Uterus (tissue), 2 donors: ENCODE results near the gene ZFPL1.

ENCODE experiments used
- POLR2A ChIP-seq, 2 donors: fragments of 450-650 bp; IDR thresholded peaks; one replicate each; pipeline ENCODE4 v1.6.1; 2016; ENCODE audit warnings: antibody characterized with exemption in 2 of 2, mild to moderate bottlenecking in 1 of 2, moderate library complexity in 1 of 2
- TF ChIP-seq, protein P1 (sequence below), 4 experiments: fragments of 200-600 bp in 2 of 4; fragments of 450-650 bp in 2 of 4; sonication (generic) in 2 of 4; IDR thresholded peaks; one replicate each; pipeline ENCODE4 v1.5.1; 2016 to 2019; ENCODE audit warnings: antibody characterized with exemption in 4 of 4, mild to moderate bottlenecking in 2 of 4, moderate library complexity in 1 of 4

DNA sequence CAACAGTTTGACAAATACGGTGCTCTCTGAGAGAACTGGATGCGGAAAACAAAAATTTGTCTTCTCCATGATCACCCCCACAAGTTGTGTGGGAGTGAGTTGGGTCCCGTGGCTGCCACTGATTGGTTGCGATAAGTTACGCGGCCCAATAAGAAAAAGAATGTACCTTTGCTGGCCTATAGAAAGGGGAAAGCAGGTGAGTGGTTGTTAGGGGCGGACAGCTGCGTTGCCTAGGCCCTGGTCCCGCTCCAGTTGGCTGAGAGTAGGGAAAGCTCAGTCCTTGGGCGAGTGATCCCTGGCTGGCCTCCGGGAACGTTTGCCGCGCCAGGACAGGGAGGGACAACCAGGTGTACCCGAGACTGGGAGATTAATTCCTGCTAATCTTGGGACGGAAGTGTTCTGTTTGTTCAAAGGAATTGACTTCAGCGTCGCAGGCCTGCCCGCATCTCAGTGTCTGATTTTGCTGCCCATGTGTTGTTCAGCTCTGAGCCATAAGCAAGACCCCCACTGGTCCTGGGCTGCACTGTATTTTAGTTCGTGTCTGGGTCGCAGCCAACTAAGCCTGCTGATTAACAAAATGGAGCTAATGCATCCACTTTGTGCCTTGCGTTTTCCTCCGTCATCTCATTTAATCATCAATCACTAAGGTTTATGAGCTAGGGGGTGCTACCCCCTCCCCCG, 51.1 kb downstream of the ZFPL1 start:
- TF ChIP-seq, protein P1, sequence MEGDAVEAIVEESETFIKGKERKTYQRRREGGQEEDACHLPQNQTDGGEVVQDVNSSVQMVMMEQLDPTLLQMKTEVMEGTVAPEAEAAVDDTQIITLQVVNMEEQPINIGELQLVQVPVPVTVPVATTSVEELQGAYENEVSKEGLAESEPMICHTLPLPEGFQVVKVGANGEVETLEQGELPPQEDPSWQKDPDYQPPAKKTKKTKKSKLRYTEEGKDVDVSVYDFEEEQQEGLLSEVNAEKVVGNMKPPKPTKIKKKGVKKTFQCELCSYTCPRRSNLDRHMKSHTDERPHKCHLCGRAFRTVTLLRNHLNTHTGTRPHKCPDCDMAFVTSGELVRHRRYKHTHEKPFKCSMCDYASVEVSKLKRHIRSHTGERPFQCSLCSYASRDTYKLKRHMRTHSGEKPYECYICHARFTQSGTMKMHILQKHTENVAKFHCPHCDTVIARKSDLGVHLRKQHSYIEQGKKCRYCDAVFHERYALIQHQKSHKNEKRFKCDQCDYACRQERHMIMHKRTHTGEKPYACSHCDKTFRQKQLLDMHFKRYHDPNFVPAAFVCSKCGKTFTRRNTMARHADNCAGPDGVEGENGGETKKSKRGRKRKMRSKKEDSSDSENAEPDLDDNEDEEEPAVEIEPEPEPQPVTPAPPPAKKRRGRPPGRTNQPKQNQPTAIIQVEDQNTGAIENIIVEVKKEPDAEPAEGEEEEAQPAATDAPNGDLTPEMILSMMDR (IDR thresholded peaks at IDR 0.05), result peak in 1 of 4 experiments; percentile 9
- peak; percentile 37 to 48 for TF ChIP-seq POLR2A (IDR thresholded peaks at IDR 0.05)
